Astrocyte (in vitro differentiated cells and primary cell): ENCODE data around the gene CLIP3.

Experiments
- EZH2 ChIP-seq: IDR thresholded peaks from 2 replicates; pipeline ENCODE4 v1.6.1; 2012; ENCODE audit warnings: mild to moderate bottlenecking, low read length, inconsistent platforms; ENCODE audit not compliant: insufficient read depth
- TF ChIP-seq, protein P1 (sequence below): IDR thresholded peaks from 2 replicates; pipeline ENCODE4 v1.5.1; 2011; ENCODE audit warnings: low read depth, mild to moderate bottlenecking, inconsistent platforms, low read length, moderate library complexity; ENCODE audit not compliant: insufficient read depth

- TF ChIP-seq, protein P1, sequence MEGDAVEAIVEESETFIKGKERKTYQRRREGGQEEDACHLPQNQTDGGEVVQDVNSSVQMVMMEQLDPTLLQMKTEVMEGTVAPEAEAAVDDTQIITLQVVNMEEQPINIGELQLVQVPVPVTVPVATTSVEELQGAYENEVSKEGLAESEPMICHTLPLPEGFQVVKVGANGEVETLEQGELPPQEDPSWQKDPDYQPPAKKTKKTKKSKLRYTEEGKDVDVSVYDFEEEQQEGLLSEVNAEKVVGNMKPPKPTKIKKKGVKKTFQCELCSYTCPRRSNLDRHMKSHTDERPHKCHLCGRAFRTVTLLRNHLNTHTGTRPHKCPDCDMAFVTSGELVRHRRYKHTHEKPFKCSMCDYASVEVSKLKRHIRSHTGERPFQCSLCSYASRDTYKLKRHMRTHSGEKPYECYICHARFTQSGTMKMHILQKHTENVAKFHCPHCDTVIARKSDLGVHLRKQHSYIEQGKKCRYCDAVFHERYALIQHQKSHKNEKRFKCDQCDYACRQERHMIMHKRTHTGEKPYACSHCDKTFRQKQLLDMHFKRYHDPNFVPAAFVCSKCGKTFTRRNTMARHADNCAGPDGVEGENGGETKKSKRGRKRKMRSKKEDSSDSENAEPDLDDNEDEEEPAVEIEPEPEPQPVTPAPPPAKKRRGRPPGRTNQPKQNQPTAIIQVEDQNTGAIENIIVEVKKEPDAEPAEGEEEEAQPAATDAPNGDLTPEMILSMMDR = peak; percentile 64
- no peak for TF ChIP-seq EZH2
Observed at GRCh38 chr19:36060430-36060829, 27.8 kb upstream of the CLIP3 start.
